Activated T-helper 1 cell treated with Interleukin-2 at 50 U/mL for 16 hours (primary cell): ENCODE results near the gene GTPBP2.
"Not testable (repeated sequence)": the region's sequence is repeated elsewhere in the genome, so short reads cannot be mapped to it uniquely, and the experiment has no call there.

ENCODE experiments used
- DNase-seq: peaks from one replicate; pipeline ENCODE4 v3.0.0-alpha.2; 2020; ENCODE audit warnings: low read depth

The GTPBP2 gene

GRCh38 chr6:43623880-43624785, 4.9 kb downstream of the GTPBP2 start:
- DNase-seq: no peak

- DNase-seq: no peak
Observed at GRCh38 chr6:43622541-43622940, 6.5 kb downstream of the GTPBP2 start.

- no peak for DNase-seq
Observed at GRCh38 chr6:43621836-43622180, 7.3 kb downstream of the GTPBP2 start.

- DNase-seq: no peak
Observed at GRCh38 chr6:43621078-43621835, 7.8 kb downstream of the GTPBP2 start.

- no peak for DNase-seq
Observed at GRCh38 chr6:43616725-43617472, 12.2 kb downstream of the GTPBP2 start.

GRCh38 chr6:43614396-43614730, 14.7 kb downstream of the GTPBP2 start:
- DNase-seq: no peak

GRCh38 chr6:43613721-43614395, 15.2 kb downstream of the GTPBP2 start:
- DNase-seq: no peak

- DNase-seq: no peak
Observed at GRCh38 chr6:43610431-43610830, 18.6 kb downstream of the GTPBP2 start.

GRCh38 chr6:43609402-43609801, 19.7 kb downstream of the GTPBP2 start:
- DNase-seq: no peak

- DNase-seq: no peak
Observed at GRCh38 chr6:43608807-43609206, 20.3 kb downstream of the GTPBP2 start.

- DNase-seq: peak; percentile 17
Observed at GRCh38 chr6:43608310-43608763, 20.7 kb downstream of the GTPBP2 start.

- no peak for DNase-seq
Observed at GRCh38 chr6:43606019-43606418, 23.0 kb downstream of the GTPBP2 start.

GRCh38 chr6:43604174-43604573, 24.9 kb downstream of the GTPBP2 start:
- DNase-seq: no peak

- no peak for DNase-seq
Observed at GRCh38 chr6:43600595-43600994, 28.5 kb downstream of the GTPBP2 start.

GRCh38 chr6:43593938-43594337, 35.1 kb downstream of the GTPBP2 start:
- no peak for DNase-seq

- DNase-seq: not testable (repeated sequence)
Observed at GRCh38 chr6:43589564-43589963, 39.5 kb downstream of the GTPBP2 start.

- no peak for DNase-seq
Observed at GRCh38 chr6:43588194-43588593, 40.9 kb downstream of the GTPBP2 start.

- no peak for DNase-seq
Observed at GRCh38 chr6:43584892-43585570, 44.0 kb downstream of the GTPBP2 start.

- DNase-seq: no peak
Observed at GRCh38 chr6:43582911-43583310, 46.2 kb downstream of the GTPBP2 start.

- no peak for DNase-seq
Observed at GRCh38 chr6:43579171-43579570, 49.9 kb downstream of the GTPBP2 start.

- DNase-seq: no peak
Observed at GRCh38 chr6:43578748-43579147, 50.3 kb downstream of the GTPBP2 start.
